Activated naive CD8-positive, alpha-beta T cell treated with anti-CD3 and anti-CD28 coated beads, Interleukin-2, amount 10 ng/mL, durations not matched to agents 7 days and 5 days (primary cell): ENCODE measurements around the gene ZNF548. TPM values are rescaled to one million over a fixed set of nuclear protein-coding genes. Genes with fewer than 3 reads are reported as not detected.

Experiments
- ATAC-seq: fragments of 150-1000 bp; cut with Tn5 transposase; one replicate; pipeline ENCODE4 v1.10.0; 2021; ENCODE audit warnings: low read depth, moderate library complexity
- POLR2A ChIA-PET: fragments of 350-600 bp; sonication (Branson Sonifier 250); formaldehyde crosslinking; loops from one replicate; lab custom pipeline; 2021; ENCODE audit warnings: antibody characterized with exemption; lab: Charles Lee
- DNase-seq: peaks from one replicate; pipeline ENCODE4 v3.0.0; 2021
- H3K27ac Mint-ChIP-seq: one replicate; pipeline ENCODE4 v1.8.0; 2022; ENCODE audit warnings: mild to moderate bottlenecking, mixed read lengths
- H3K27me3 Mint-ChIP-seq: one replicate; pipeline ENCODE4 v1.8.0; 2022; ENCODE audit warnings: mild to moderate bottlenecking, moderate library complexity, mixed read lengths
- H3K36me3 Mint-ChIP-seq: one replicate; pipeline ENCODE4 v1.8.0; 2021; ENCODE audit warnings: mild to moderate bottlenecking, mixed read lengths
- H3K4me1 Mint-ChIP-seq: one replicate; pipeline ENCODE4 v1.8.0; 2021; ENCODE audit warnings: mixed read lengths
- H3K4me3 Mint-ChIP-seq: one replicate; pipeline ENCODE4 v1.8.0; 2022; ENCODE audit warnings: mild to moderate bottlenecking, moderate library complexity, mixed read lengths
- H3K9me3 Mint-ChIP-seq: one replicate; pipeline ENCODE4 v1.8.0; 2021; ENCODE audit warnings: mixed read lengths
- total RNA-seq, 2 experiments: library from RNA; stranded (reverse); gene quantifications; one replicate each; pipeline ENCODE4 v1.2.3, GENCODE V29; 2021

Gene ZNF548
- total RNA-seq, 2 experiments from 2014 or later: 50.2 to 55.0 TPM

GRCh38 chr19:57419439-57419838 lies 29.8 kb downstream of the ZNF548 start:
- peaks cover 71% of the 10 kb centered on the region for H3K36me3 Mint-ChIP-seq
- H3K27me3 Mint-ChIP-seq: no peaks in the 10 kb centered on the region
- no peak overlapping the region for H3K27ac Mint-ChIP-seq
- peaks cover 4% of the 10 kb centered on the region for H3K4me1 Mint-ChIP-seq
- DNase-seq: no peak
- POLR2A ChIA-PET: no interaction called here
- ATAC-seq: no peak
- no peak overlapping the region for H3K4me3 Mint-ChIP-seq
- H3K9me3 Mint-ChIP-seq: peaks cover 39% of the 10 kb centered on the region

GRCh38 chr19:57421037-57421436 lies 31.4 kb downstream of the ZNF548 start:
- POLR2A ChIA-PET: no interaction called here
- DNase-seq (no peak), ATAC-seq (no peak)
- no peaks in the 10 kb centered on the region for H3K27me3 Mint-ChIP-seq
- H3K4me3 Mint-ChIP-seq: no peak overlapping the region
- peaks cover 4% of the 10 kb centered on the region for H3K4me1 Mint-ChIP-seq
- peaks cover 34% of the 10 kb centered on the region for H3K9me3 Mint-ChIP-seq
- no peak overlapping the region for H3K27ac Mint-ChIP-seq
- peaks cover 59% of the 10 kb centered on the region for H3K36me3 Mint-ChIP-seq

- Mint-ChIP-seq H3K27me3 (no peaks in the 10 kb centered on the region), H3K4me3 (peak overlapping the region; percentile 91), H3K4me1 (peaks cover 20% of the 10 kb centered on the region), H3K9me3 (peaks cover 18% of the 10 kb centered on the region), H3K36me3 (peaks cover 40% of the 10 kb centered on the region), H3K27ac (peak overlapping the region; percentile 86)
- POLR2A ChIA-PET: interaction anchor here (0.7 to 1.0 kb wide), 2 partner anchors 45 to 274 kb away, joined by 3 to 6 read pairs; partner anchors contain the start of gene ZNF548
- DNase-seq: no peak
- peak; percentile 15 for ATAC-seq
Observed at GRCh38 chr19:57434386-57435061, 44.9 kb downstream of the ZNF548 start.

- peak; percentile 89 for DNase-seq
- H3K9me3 Mint-ChIP-seq: peaks cover 24% of the 10 kb centered on the region
- ATAC-seq: peak; percentile 97
- no peaks in the 10 kb centered on the region for H3K27me3 Mint-ChIP-seq
- H3K4me3 Mint-ChIP-seq: peak within 1 kb of the TSS; percentile 91
- peak within 1 kb of the TSS; percentile 86 for H3K27ac Mint-ChIP-seq
- POLR2A ChIA-PET: interaction anchor here (0.7 to 1.6 kb wide), 6 partner anchors 42 to 452 kb away, joined by 3 to 6 read pairs (median 4); partner anchors contain the start of genes TRAPPC2B, ZIK1, ZNF547 and ZNF548
- H3K4me1 Mint-ChIP-seq: peaks cover 20% of the 10 kb centered on the region
- H3K36me3 Mint-ChIP-seq: peaks cover 45% of the 10 kb centered on the region
Observed at GRCh38 chr19:57435062-57435978, 45.7 kb downstream of the ZNF548 start, which contains the start of gene ZNF749. Gene ZNF749 (plus strand): TSS chr19:57435325. CDS start chr19:57435579, 254 bp downstream.

- H3K27ac Mint-ChIP-seq: peak overlapping the region; percentile 86
- peak overlapping the region; percentile 91 for H3K4me3 Mint-ChIP-seq
- no peak for DNase-seq
- peaks cover 20% of the 10 kb centered on the region for H3K4me1 Mint-ChIP-seq
- no peaks in the 10 kb centered on the region for H3K27me3 Mint-ChIP-seq
- ATAC-seq: no peak
- peaks cover 28% of the 10 kb centered on the region for H3K9me3 Mint-ChIP-seq
- POLR2A ChIA-PET: interaction anchor here (1.0 to 1.6 kb wide), 4 partner anchors 41 to 148 kb away, joined by 3 to 5 read pairs (median 4); partner anchors contain the start of genes TRAPPC2B, ZIK1, ZNF547 and ZNF548
- H3K36me3 Mint-ChIP-seq: peaks cover 49% of the 10 kb centered on the region
Observed at GRCh38 chr19:57436417-57436816, 46.8 kb downstream of the ZNF548 start.

GRCh38 chr19:57437931-57438330 lies 48.3 kb downstream of the ZNF548 start:
- peaks cover 58% of the 10 kb centered on the region for H3K36me3 Mint-ChIP-seq
- H3K4me1 Mint-ChIP-seq: peaks cover 20% of the 10 kb centered on the region
- no peaks in the 10 kb centered on the region for H3K27me3 Mint-ChIP-seq
- DNase-seq: no peak
- POLR2A ChIA-PET: no interaction called here
- H3K27ac Mint-ChIP-seq: no peak overlapping the region
- H3K4me3 Mint-ChIP-seq: no peak overlapping the region
- no peak for ATAC-seq
- H3K9me3 Mint-ChIP-seq: peaks cover 30% of the 10 kb centered on the region

- peaks cover 66% of the 10 kb centered on the region for H3K36me3 Mint-ChIP-seq
- no peak for DNase-seq
- H3K27me3 Mint-ChIP-seq: no peaks in the 10 kb centered on the region
- peaks cover 20% of the 10 kb centered on the region for H3K4me1 Mint-ChIP-seq
- peaks cover 30% of the 10 kb centered on the region for H3K9me3 Mint-ChIP-seq
- no peak overlapping the region for H3K4me3 Mint-ChIP-seq
- ATAC-seq: no peak
- POLR2A ChIA-PET: no interaction called here
- H3K27ac Mint-ChIP-seq: no peak overlapping the region
Observed at GRCh38 chr19:57438925-57439324, 49.3 kb downstream of the ZNF548 start.

- Mint-ChIP-seq H3K27me3 (no peaks in the 10 kb centered on the region), H3K9me3 (peaks cover 39% of the 10 kb centered on the region), H3K27ac (no peak overlapping the region), H3K4me3 (no peak overlapping the region), H3K36me3 (peaks cover 77% of the 10 kb centered on the region), H3K4me1 (no peaks in the 10 kb centered on the region)
- POLR2A ChIA-PET: no interaction called here
- ATAC-seq (no peak), DNase-seq (no peak)
Observed at GRCh38 chr19:57441979-57442752, 52.5 kb downstream of the ZNF548 start.

- DNase-seq (no peak), ATAC-seq (no peak)
- peaks cover 39% of the 10 kb centered on the region for H3K9me3 Mint-ChIP-seq
- H3K4me1 Mint-ChIP-seq: no peaks in the 10 kb centered on the region
- no peak overlapping the region for H3K4me3 Mint-ChIP-seq
- no peaks in the 10 kb centered on the region for H3K27me3 Mint-ChIP-seq
- peaks cover 72% of the 10 kb centered on the region for H3K36me3 Mint-ChIP-seq
- H3K27ac Mint-ChIP-seq: no peak overlapping the region
- POLR2A ChIA-PET: no interaction called here
Observed at GRCh38 chr19:57443121-57443696, 53.6 kb downstream of the ZNF548 start.

GRCh38 chr19:57452307-57452706 lies 62.7 kb downstream of the ZNF548 start:
- H3K4me1 Mint-ChIP-seq: no peaks in the 10 kb centered on the region
- no peak overlapping the region for H3K27ac Mint-ChIP-seq
- H3K36me3 Mint-ChIP-seq: peaks cover 32% of the 10 kb centered on the region
- ATAC-seq (no peak), DNase-seq (no peak)
- no peaks in the 10 kb centered on the region for H3K27me3 Mint-ChIP-seq
- H3K9me3 Mint-ChIP-seq: peaks cover 22% of the 10 kb centered on the region
- no peak overlapping the region for H3K4me3 Mint-ChIP-seq
- POLR2A ChIA-PET: no interaction called here
